GM23338 (cell line): Measurements from ENCODE around the gene SRPX. TPM values are rescaled to one million over a fixed set of nuclear protein-coding genes. Genes with fewer than 3 reads are reported as not detected.

Experiments
- ATAC-seq: fragments of 200-7000 bp; cut with Tn5 transposase; 3 replicates; pipeline ENCODE4 v1.9.1; 2020
- DNase-seq: peaks from one replicate; pipeline ENCODE4 v3.0.0-alpha.2; 2015; ENCODE audit warnings: low spot score
- H2AFZ ChIP-seq: fragments of 200-600 bp; sonication (generic); 2 replicates; pipeline ENCODE4 v1.8.0; 2016; ENCODE audit warnings: antibody characterized with exemption, mild to moderate bottlenecking, moderate library complexity
- H3F3A ChIP-seq: fragments of 200-600 bp; sonication (generic); replicated peaks from 2 replicates; pipeline ENCODE4 v1.8.0; 2017; ENCODE audit warnings: antibody characterized with exemption, mixed run types, low read depth
- H3K27ac ChIP-seq: fragments of 200-600 bp; sonication (generic); 2 replicates; pipeline ENCODE4 v1.6.1; 2016; ENCODE audit warnings: low read depth
- H3K27me3 ChIP-seq: fragments of 200-600 bp; sonication (generic); 2 replicates; pipeline ENCODE4 v1.8.0; 2016; ENCODE audit warnings: mild to moderate bottlenecking, mixed run types, moderate library complexity; ENCODE audit not compliant: insufficient read depth
- H3K36me3 ChIP-seq: fragments of 200-600 bp; sonication (generic); 2 replicates; pipeline ENCODE4 v1.8.0; 2016; ENCODE audit warnings: mild to moderate bottlenecking; ENCODE audit not compliant: insufficient read depth
- H3K4me1 ChIP-seq: fragments of 200-600 bp; sonication (generic); 2 replicates; pipeline ENCODE4 v1.8.0; 2016; ENCODE audit warnings: mild to moderate bottlenecking, moderate library complexity; ENCODE audit not compliant: insufficient read depth
- H3K4me2 ChIP-seq: fragments of 200-600 bp; sonication (generic); 2 replicates; pipeline ENCODE4 v1.7.1; 2017; ENCODE audit warnings: mixed run types
- H3K4me3 ChIP-seq: fragments of 200-600 bp; sonication (generic); 2 replicates; pipeline ENCODE4 v1.6.1; 2016; ENCODE audit warnings: mixed run types
- H3K79me2 ChIP-seq: fragments of 200-600 bp; sonication (generic); replicated peaks from 2 replicates; pipeline ENCODE4 v1.8.0; 2017; ENCODE audit warnings: mild to moderate bottlenecking; ENCODE audit not compliant: insufficient read depth
- H3K9me2 ChIP-seq: fragments of 200-600 bp; sonication (generic); 2 replicates; pipeline ENCODE4 v1.8.0; 2017; ENCODE audit not compliant: insufficient read depth
- H4K20me1 ChIP-seq: fragments of 200-600 bp; sonication (generic); replicated peaks from 2 replicates; pipeline ENCODE4 v1.8.0; 2017; ENCODE audit warnings: mild to moderate bottlenecking; ENCODE audit not compliant: insufficient read depth
- H3K27ac Mint-ChIP-seq: 2 replicates; pipeline ENCODE4 v1.8.0; 2020; ENCODE audit warnings: inconsistent platforms, mild to moderate bottlenecking, moderate library complexity, mixed read lengths
- H3K27me3 Mint-ChIP-seq: 3 replicates; pipeline ENCODE4 v1.8.0; 2022; ENCODE audit warnings: low read depth, mild to moderate bottlenecking, moderate library complexity, mixed read lengths, inconsistent platforms; ENCODE audit not compliant: insufficient read depth, poor library complexity
- H3K36me3 Mint-ChIP-seq: 3 replicates; pipeline ENCODE4 v1.8.0; 2021; ENCODE audit warnings: low read depth, mild to moderate bottlenecking, inconsistent platforms, moderate library complexity, mixed read lengths
- H3K4me1 Mint-ChIP-seq: 3 replicates; pipeline ENCODE4 v1.8.0; 2020; ENCODE audit warnings: mild to moderate bottlenecking, inconsistent platforms, mixed read lengths
- H3K4me3 Mint-ChIP-seq: 3 replicates; pipeline ENCODE4 v1.8.0; 2021; ENCODE audit warnings: moderate library complexity, mild to moderate bottlenecking, inconsistent platforms, mixed read lengths
- H3K9me3 Mint-ChIP-seq: 3 replicates; pipeline ENCODE4 v1.8.0; 2020; ENCODE audit warnings: moderate library complexity, mild to moderate bottlenecking, inconsistent platforms, mixed read lengths
- CREB1 ChIP-seq: fragments of 250-450 bp; sonication (Bioruptor Pico); IDR thresholded peaks from 2 replicates; pipeline ENCODE4 v1.5.0; 2020; ENCODE audit warnings: low read depth, mild to moderate bottlenecking, moderate library complexity
- ETS1 ChIP-seq: IDR thresholded peaks from 2 replicates; pipeline ENCODE4 v1.6.1; 2016; ENCODE audit warnings: antibody characterized with exemption
- EZH2 ChIP-seq: fragments of 200-600 bp; sonication (generic); IDR thresholded peaks from one replicate; pipeline ENCODE4 v1.8.0; 2017; ENCODE audit warnings: antibody characterized with exemption, mild to moderate bottlenecking, low read depth; ENCODE audit not compliant: unreplicated experiment
- EZH2phosphoT487 ChIP-seq: fragments of 200-600 bp; sonication (generic); IDR thresholded peaks from one replicate; pipeline ENCODE4 v1.8.1; 2018; ENCODE audit warnings: antibody characterized with exemption; ENCODE audit not compliant: unreplicated experiment
- POLR2AphosphoS5 ChIP-seq: IDR thresholded peaks from 2 replicates; pipeline ENCODE4 v1.6.1; 2016; ENCODE audit warnings: antibody characterized with exemption, low read depth
- STAT1 ChIP-seq: IDR thresholded peaks from one replicate; pipeline ENCODE4 v1.6.1; 2016; ENCODE audit warnings: antibody characterized with exemption; ENCODE audit not compliant: unreplicated experiment
- ZNF114 ChIP-seq: fragments of 250-450 bp; sonication (Bioruptor Pico); IDR thresholded peaks from 2 replicates; pipeline ENCODE4 v1.5.0; 2020; ENCODE audit warnings: mild to moderate bottlenecking, moderate library complexity
- ZNF331 ChIP-seq: fragments of 250-450 bp; sonication (Bioruptor Pico); IDR thresholded peaks from 2 replicates; pipeline ENCODE4 v1.5.0; 2020; ENCODE audit warnings: low read depth, mild to moderate bottlenecking, moderate library complexity
- ZNF462 ChIP-seq: fragments of 250-450 bp; sonication (Bioruptor Pico); IDR thresholded peaks from 2 replicates; pipeline ENCODE4 v1.5.0; 2020; ENCODE audit warnings: mild to moderate bottlenecking, moderate library complexity
- polyA plus RNA-seq: library from polyadenylated mRNA; unstranded; fragments of >200 nt; fragmentation: Nextera tagmentation; extraction: Ambion mirVana; gene quantifications from 2 replicates; pipeline ENCODE4 v1.2.1, GENCODE V29; 2016
- total RNA-seq: library from RNA; depleted of rRNA; stranded (reverse); fragments of >200 nt; shearing (Covaris generic); gene quantifications from 2 replicates; pipeline ENCODE4 v1.2.3, GENCODE V29; 2014
- TF ChIP-seq, protein P1 (sequence below), 2 experiments: fragments of 200-600 bp in 1 of 2; sonication (generic) in 1 of 2; conservative IDR thresholded peaks; 2 replicates each; pipeline versions ENCODE4 v1.5.1 to v1.6.1; 2016 to 2017; ENCODE audit warnings: antibody characterized with exemption in 2 of 2, low read depth in 2 of 2, mild to moderate bottlenecking in 2 of 2, moderate library complexity in 1 of 2

The SRPX gene
- total and polyA plus RNA-seq, 2 experiments from 2014 or later, result 14.3 to 16.9 TPM

DNA sequence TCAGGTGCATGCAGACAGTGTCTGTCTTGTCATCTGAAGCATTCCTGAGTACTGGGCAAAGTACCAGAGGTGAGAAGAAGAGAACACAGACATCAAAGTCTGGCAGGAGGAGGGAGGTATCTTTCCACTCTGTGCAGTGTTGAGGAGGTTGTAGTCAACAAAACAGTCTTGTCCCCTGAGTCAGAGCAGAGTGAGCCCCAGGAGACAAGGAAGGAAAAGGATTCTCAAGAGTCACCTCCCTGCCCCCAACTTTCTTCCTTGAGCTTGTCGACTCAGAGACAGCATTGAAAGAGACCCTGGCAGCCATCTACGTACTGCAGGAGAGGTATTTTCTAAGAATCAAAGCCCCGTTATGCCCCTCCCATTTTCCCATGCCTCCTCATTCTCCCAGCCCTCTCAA, 4.4 kb upstream of the SRPX start (continued):
- no peak for TF ChIP-seq ZNF462 (CRISPR knock-in tag)
- TF ChIP-seq, protein P1, sequence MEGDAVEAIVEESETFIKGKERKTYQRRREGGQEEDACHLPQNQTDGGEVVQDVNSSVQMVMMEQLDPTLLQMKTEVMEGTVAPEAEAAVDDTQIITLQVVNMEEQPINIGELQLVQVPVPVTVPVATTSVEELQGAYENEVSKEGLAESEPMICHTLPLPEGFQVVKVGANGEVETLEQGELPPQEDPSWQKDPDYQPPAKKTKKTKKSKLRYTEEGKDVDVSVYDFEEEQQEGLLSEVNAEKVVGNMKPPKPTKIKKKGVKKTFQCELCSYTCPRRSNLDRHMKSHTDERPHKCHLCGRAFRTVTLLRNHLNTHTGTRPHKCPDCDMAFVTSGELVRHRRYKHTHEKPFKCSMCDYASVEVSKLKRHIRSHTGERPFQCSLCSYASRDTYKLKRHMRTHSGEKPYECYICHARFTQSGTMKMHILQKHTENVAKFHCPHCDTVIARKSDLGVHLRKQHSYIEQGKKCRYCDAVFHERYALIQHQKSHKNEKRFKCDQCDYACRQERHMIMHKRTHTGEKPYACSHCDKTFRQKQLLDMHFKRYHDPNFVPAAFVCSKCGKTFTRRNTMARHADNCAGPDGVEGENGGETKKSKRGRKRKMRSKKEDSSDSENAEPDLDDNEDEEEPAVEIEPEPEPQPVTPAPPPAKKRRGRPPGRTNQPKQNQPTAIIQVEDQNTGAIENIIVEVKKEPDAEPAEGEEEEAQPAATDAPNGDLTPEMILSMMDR (conservative IDR thresholded peaks at IDR 0.05; ENCODE audit: low read depth in 2 of 2), result no peak

DNA sequence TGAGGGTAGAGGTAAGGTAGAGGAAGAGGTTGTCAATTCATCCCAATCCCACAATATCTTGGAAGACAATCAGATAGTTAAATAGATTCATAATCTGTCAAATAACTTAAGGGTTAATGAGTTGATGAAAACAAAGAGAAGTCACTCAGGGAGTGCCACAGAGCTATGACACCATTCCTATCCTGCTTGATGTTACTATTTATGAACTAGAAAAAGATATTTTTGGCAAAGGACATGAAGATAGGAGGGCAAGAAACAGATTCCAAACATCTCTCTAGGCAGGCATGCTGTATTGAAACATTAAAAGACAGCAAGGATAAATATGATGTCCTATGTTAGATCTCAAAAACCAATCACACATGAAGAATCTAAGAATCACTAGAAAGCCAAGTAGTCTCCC, 3.5 kb upstream of the SRPX start:
- Mint-ChIP-seq H3K27ac (no peak overlapping the region), H3K9me3 (no peaks in the 10 kb centered on the region), H3K27me3 (peaks cover 12% of the 10 kb centered on the region), H3K4me1 (peaks cover 14% of the 10 kb centered on the region; the same call in 2 of the 3 replicates), H3K36me3 (no peaks in the 10 kb centered on the region), H3K4me3 (no peak overlapping the region)
- no peak overlapping the region for H3K4me3 ChIP-seq
- H3F3A ChIP-seq, result no peaks in the 10 kb centered on the region
- ATAC-seq (no peak), DNase-seq (no peak)
- H3K4me1 ChIP-seq, result peaks cover 4% of the 10 kb centered on the region
- H3K27me3 ChIP-seq, result peaks cover 24% of the 10 kb centered on the region
- no peak overlapping the region for H2AFZ ChIP-seq
- H4K20me1 ChIP-seq, result no peaks in the 10 kb centered on the region
- no peaks in the 10 kb centered on the region for H3K79me2 ChIP-seq
- H3K4me2 ChIP-seq, result no peak overlapping the region
- no peaks in the 10 kb centered on the region for H3K9me2 ChIP-seq
- H3K36me3 ChIP-seq, result no peaks in the 10 kb centered on the region
- no peak overlapping the region for H3K27ac ChIP-seq
- no peak for TF ChIP-seq ZNF114 (CRISPR knock-in tag)
- TF ChIP-seq POLR2AphosphoS5, result no peak
- TF ChIP-seq CREB1 (CRISPR knock-in tag), result no peak
- no peak for TF ChIP-seq EZH2
- TF ChIP-seq EZH2phosphoT487, result no peak
- TF ChIP-seq, protein P1 (conservative IDR thresholded peaks at IDR 0.05; ENCODE audit: low read depth in 2 of 2), result no peak
- no peak for TF ChIP-seq ZNF331 (CRISPR knock-in tag)
- TF ChIP-seq ETS1, result no peak
- no peak for TF ChIP-seq STAT1
